ENCODE measurements around the gene DVL1. TPM values are rescaled to one million over a fixed set of nuclear protein-coding genes. Genes with fewer than 3 reads are reported as not detected.
A peak's percentile ranks its signal among the peaks of the same experiment; 100 is the strongest.

Gene DVL1
- total RNA-seq, 6 experiments from 2014 or later = 73.8 to 96.6 (median 74.5) TPM

- DNase-seq = no peak
- peaks cover 4% of the 10 kb centered on the region for H3K36me3 Mint-ChIP-seq (ENCODE audit: low read depth)
- peaks cover 31% of the 10 kb centered on the region for H3K27me3 Mint-ChIP-seq (ENCODE audit: insufficient read depth)
- TF ChIP-seq CTCF (IDR thresholded peaks at IDR 0.05) = no peak
- H3K4me1 Mint-ChIP-seq (ENCODE audit: low read depth) = peaks cover 10% of the 10 kb centered on the region
- peak overlapping the region; percentile 77 for H3K27ac Mint-ChIP-seq
- peak overlapping the region; percentile 45; the same call in 1 of the 2 replicates for H3K4me3 Mint-ChIP-seq
- H3K9me3 Mint-ChIP-seq = peaks cover 6% of the 10 kb centered on the region
Observed at GRCh38 chr1:1329304-1330210, 19.7 kb downstream of the DVL1 start.

GRCh38 chr1:1328254-1328653 lies 21.0 kb downstream of the DVL1 start:
- no peak for TF ChIP-seq CTCF (IDR thresholded peaks at IDR 0.05)
- no peak overlapping the region for H3K4me3 Mint-ChIP-seq
- peaks cover 32% of the 10 kb centered on the region for H3K27me3 Mint-ChIP-seq (ENCODE audit: insufficient read depth)
- peaks cover 8% of the 10 kb centered on the region for H3K36me3 Mint-ChIP-seq (ENCODE audit: low read depth)
- H3K9me3 Mint-ChIP-seq = peaks cover 6% of the 10 kb centered on the region
- DNase-seq = no peak
- H3K4me1 Mint-ChIP-seq (ENCODE audit: low read depth) = peaks cover 16% of the 10 kb centered on the region
- no peak overlapping the region for H3K27ac Mint-ChIP-seq

- no peak for TF ChIP-seq CTCF (IDR thresholded peaks at IDR 0.05)
- peaks cover 32% of the 10 kb centered on the region for H3K27me3 Mint-ChIP-seq (ENCODE audit: insufficient read depth)
- peaks cover 26% of the 10 kb centered on the region for H3K4me1 Mint-ChIP-seq (ENCODE audit: low read depth)
- no peak overlapping the region; the same call in 1 of the 2 replicates for H3K4me3 Mint-ChIP-seq
- H3K36me3 Mint-ChIP-seq (ENCODE audit: low read depth) = peaks cover 8% of the 10 kb centered on the region
- H3K9me3 Mint-ChIP-seq = peaks cover 6% of the 10 kb centered on the region
- DNase-seq = no peak
- no peak overlapping the region for H3K27ac Mint-ChIP-seq
Observed at GRCh38 chr1:1327291-1327690, 21.9 kb downstream of the DVL1 start.

GRCh38 chr1:1326075-1326605 lies 23.1 kb downstream of the DVL1 start:
- peaks cover 31% of the 10 kb centered on the region for H3K4me1 Mint-ChIP-seq (ENCODE audit: low read depth)
- peaks cover 24% of the 10 kb centered on the region for H3K27me3 Mint-ChIP-seq (ENCODE audit: insufficient read depth)
- H3K9me3 Mint-ChIP-seq = peaks cover 6% of the 10 kb centered on the region
- no peak for TF ChIP-seq CTCF (IDR thresholded peaks at IDR 0.05)
- H3K36me3 Mint-ChIP-seq (ENCODE audit: low read depth) = peaks cover 8% of the 10 kb centered on the region
- H3K4me3 Mint-ChIP-seq = peak overlapping the region; percentile 83
- no peak overlapping the region for H3K27ac Mint-ChIP-seq
- no peak for DNase-seq

- no peak for TF ChIP-seq CTCF (IDR thresholded peaks at IDR 0.05)
- Mint-ChIP-seq H3K4me1 (ENCODE audit: low read depth) (peaks cover 31% of the 10 kb centered on the region), H3K36me3 (ENCODE audit: low read depth) (peaks cover 8% of the 10 kb centered on the region), H3K9me3 (peaks cover 6% of the 10 kb centered on the region), H3K27me3 (ENCODE audit: insufficient read depth) (peaks cover 19% of the 10 kb centered on the region), H3K4me3 (peak overlapping the region; percentile 83), H3K27ac (peak overlapping the region; percentile 68)
- DNase-seq = no peak
Observed at GRCh38 chr1:1325288-1326074, 23.7 kb downstream of the DVL1 start.
